HG02610 (cell line): ENCODE data around the gene YLPM1.
"Not testable (repeated sequence)": the region's sequence is repeated elsewhere in the genome, so short reads cannot be mapped to it uniquely, and the experiment has no call there.

Source experiments
- ATAC-seq: cut with Tn5 transposase; IDR thresholded peaks from one replicate; pipeline ENCODE4 v1.9.1; 2021; ENCODE audit warnings: mild to moderate bottlenecking, moderate library complexity; ENCODE audit not compliant: unreplicated experiment

The YLPM1 gene, protein sequence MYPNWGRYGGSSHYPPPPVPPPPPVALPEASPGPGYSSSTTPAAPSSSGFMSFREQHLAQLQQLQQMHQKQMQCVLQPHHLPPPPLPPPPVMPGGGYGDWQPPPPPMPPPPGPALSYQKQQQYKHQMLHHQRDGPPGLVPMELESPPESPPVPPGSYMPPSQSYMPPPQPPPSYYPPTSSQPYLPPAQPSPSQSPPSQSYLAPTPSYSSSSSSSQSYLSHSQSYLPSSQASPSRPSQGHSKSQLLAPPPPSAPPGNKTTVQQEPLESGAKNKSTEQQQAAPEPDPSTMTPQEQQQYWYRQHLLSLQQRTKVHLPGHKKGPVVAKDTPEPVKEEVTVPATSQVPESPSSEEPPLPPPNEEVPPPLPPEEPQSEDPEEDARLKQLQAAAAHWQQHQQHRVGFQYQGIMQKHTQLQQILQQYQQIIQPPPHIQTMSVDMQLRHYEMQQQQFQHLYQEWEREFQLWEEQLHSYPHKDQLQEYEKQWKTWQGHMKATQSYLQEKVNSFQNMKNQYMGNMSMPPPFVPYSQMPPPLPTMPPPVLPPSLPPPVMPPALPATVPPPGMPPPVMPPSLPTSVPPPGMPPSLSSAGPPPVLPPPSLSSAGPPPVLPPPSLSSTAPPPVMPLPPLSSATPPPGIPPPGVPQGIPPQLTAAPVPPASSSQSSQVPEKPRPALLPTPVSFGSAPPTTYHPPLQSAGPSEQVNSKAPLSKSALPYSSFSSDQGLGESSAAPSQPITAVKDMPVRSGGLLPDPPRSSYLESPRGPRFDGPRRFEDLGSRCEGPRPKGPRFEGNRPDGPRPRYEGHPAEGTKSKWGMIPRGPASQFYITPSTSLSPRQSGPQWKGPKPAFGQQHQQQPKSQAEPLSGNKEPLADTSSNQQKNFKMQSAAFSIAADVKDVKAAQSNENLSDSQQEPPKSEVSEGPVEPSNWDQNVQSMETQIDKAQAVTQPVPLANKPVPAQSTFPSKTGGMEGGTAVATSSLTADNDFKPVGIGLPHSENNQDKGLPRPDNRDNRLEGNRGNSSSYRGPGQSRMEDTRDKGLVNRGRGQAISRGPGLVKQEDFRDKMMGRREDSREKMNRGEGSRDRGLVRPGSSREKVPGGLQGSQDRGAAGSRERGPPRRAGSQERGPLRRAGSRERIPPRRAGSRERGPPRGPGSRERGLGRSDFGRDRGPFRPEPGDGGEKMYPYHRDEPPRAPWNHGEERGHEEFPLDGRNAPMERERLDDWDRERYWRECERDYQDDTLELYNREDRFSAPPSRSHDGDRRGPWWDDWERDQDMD (N-terminal part only)

GRCh38 chr14:74762917-74763802 lies at the start of gene YLPM1:
TSS of gene YLPM1 (plus strand) at chr14:74763316. CDS start at chr14:74763490, 174 bp downstream.
- ATAC-seq = peak; percentile 91

DNA sequence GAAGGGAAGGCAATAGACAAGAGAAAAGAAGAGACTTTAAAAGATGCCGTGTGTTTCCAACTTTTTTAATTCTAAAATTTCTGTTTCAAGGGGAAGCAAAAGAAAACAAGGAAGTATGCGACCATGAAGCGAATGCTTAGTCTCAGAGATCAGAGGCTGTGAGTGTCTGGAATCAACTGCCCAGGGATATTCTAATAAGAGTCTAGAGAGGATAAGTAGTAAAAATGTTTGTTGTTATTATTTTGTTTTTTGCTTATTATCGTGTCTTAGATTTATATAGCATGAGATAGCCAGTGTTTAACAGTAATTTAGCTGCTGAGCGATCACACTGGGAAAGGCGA lies 49.8 kb upstream of the YLPM1 start:
- no peak for ATAC-seq

DNA sequence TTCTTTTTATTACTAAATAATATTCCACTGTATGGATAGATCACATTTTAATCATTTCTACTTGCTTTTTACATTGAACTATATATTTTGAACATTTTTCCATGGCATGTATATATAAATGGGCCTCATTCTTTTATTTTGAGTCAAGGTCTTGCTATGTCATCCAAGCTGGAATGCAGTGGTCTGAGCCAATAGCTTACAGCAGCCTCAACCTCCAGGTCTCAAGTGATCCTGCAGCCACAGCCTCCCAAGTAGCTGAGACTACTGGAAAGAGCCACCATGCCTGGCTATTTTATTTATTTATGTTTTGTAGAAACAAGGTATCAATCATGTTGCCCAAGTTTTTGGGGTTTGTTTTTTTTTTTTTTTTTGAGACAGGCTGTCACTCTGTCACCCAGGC lies 42.6 kb upstream of the YLPM1 start:
- ATAC-seq = no peak

DNA sequence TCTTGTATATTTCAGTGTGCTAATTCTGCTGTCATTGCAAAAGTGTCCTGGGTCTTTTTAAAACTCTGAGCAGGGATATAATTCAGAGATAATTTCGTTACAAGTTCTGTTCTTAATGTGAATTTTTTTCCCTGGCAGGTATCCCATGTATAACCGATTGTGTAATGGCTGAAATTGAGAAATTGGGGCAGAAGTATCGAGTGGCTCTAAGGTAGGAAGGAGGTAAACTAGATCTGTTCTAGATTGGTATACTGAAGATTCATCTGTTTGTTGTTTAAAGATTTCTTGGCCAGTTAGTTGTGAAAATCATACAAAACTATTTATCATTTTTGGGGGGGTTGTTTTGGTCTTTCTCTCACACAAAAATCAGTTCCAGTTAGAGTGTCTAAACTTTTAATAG lies 40.0 kb upstream of the YLPM1 start:
- ATAC-seq = no peak

- no peak for ATAC-seq
Observed at GRCh38 chr14:74732387-74732786, 30.7 kb upstream of the YLPM1 start.

DNA sequence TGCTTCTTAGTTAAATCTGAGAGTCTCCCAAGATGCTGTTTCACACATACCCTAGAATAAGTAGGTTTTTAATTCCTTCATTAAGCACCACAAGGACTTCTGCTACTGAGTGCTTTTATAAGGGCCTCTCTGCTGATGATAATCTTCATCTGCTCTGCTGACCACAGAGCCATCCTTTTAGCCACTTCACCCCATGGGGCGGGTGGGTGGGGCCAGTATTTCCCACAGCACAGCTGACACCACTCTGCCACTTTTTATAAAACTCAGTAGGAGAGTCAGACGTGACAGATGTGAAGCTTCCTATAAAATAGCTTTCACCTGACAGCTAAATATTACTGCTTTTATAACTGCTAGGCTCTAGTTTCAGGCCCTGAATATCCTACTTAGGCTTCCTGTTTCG lies 29.9 kb upstream of the YLPM1 start:
- ATAC-seq = no peak

DNA sequence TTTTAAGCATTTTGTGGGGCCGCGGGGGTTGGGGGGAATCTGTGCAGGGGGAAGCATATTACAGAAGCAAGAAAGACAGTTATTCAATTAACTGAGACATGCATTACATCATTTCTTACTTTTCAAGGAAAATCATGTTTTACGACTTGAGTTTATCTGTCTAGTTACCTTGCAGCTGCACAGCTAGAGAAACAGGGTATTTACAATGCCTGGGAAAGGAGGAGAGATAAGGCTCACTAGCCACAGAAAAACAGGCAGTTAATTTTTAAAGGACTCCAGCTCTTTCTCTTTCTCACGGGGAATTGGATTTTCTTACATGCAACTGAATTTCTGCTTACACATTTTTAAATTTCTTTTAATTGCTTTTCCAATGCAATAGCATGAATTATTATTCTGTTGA lies 28.0 kb upstream of the YLPM1 start:
- no peak for ATAC-seq

DNA sequence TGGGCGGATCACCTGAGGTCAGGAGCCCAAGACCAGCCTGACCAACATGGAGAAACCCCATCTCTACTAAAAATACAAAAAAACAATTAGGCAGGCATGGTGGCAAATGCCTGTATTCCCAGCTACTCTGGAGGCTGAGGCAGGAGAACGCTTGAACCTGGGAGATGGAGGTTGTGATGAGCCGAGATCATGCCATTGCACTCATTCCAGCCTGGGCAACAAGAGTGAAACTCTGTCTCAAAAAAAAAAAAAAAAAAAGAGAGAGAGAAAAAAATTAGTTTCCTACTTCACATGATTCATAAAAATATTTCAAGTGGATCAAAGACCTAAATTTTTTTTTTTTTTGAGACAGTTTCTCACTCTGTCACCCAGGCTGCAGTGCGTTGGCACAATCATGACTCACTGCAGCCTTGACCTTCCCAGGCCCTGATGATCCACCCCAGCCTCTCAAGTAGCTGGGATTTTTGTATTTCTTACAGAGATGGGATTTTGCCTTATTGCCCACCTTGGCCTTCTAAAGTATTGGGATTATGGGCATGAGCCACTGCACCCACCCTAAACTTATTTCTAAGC lies 25.3 kb upstream of the YLPM1 start:
- ATAC-seq = no peak

DNA sequence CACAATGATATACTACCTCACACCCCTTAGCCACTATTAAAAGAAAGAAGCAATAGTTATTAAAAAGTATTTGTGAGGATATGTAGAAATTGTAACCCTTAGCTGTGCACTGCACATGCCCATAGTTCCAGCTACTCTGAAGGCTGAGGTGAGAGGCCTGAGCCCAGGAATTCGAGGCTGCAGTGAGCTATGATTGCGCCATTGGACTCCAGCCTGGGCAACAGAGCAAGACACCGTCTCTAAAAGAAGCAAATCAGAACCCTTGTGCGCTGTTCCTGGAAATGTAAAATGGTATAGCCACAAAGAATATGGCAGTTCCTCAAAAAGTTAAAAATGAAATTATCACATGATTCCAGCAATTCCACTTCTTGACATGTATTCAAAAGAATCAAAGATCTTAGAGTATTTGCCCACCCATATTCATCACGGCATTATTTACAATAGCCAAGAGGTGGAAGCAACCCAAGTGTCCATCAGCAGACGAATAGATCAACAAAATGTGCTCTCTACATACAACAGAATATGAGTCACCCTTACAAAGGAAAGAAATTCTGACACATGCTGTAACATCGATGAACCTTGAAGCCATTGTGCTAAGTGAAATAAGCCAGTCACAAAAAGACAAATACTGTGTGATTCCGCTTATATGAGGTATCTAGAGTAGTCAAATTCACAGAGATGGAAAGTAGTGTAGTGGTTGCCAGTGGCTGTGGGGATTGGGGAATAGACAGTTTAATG lies 23.7 kb upstream of the YLPM1 start:
- ATAC-seq = no peak

GRCh38 chr14:74747237-74747636 lies 15.9 kb upstream of the YLPM1 start:
- ATAC-seq = no peak

DNA sequence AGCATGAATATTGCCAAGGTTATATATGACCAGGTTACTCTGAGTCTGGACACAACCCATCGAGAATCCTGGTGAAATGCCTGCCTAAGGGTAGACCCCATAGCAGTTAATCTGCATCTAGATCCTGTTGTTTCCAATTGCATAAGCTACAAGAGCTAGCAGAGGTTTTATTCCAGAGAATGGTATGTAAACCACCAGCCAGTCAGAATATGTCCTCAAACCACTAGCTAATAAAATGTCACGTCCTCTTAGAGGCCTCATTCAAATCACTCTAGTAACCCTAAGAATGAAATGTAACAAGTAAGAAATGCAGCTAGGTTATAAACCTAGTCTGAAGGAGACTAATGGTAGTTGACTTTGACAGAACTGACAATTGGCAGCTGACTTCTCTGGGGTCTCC lies 9.0 kb upstream of the YLPM1 start:
- no peak for ATAC-seq

GRCh38 chr14:74754899-74755298 lies 8.2 kb upstream of the YLPM1 start:
- no peak for ATAC-seq

GRCh38 chr14:74756326-74756725 lies 6.8 kb upstream of the YLPM1 start:
- ATAC-seq = no peak

DNA sequence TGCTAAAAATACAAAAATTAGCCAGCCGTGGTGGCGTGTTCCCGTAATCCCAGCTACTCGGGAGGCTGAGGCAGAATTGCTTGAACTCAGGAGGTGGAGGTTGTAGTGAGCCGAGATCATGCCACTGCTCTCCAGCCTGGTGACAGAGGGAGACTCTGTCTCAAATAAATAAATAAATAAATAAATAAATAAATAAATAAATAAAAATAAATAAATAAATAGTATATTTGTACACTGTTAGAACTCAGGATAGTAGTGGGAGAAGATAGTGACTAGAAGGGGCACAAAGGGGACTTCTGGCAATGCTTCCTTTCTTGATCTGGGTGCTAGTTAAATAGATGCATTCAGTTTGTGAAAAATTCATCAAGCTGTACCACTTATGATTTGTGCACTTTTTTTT lies 4.6 kb upstream of the YLPM1 start:
- not testable (repeated sequence) for ATAC-seq

- ATAC-seq = no peak
Observed at GRCh38 chr14:74763803-74764531, 851 bp downstream of the YLPM1 start.

GRCh38 chr14:74765721-74766120 lies 2.6 kb downstream of the YLPM1 start:
- ATAC-seq = no peak

- no peak for ATAC-seq
Observed at GRCh38 chr14:74771399-74771798, 8.3 kb downstream of the YLPM1 start.

DNA sequence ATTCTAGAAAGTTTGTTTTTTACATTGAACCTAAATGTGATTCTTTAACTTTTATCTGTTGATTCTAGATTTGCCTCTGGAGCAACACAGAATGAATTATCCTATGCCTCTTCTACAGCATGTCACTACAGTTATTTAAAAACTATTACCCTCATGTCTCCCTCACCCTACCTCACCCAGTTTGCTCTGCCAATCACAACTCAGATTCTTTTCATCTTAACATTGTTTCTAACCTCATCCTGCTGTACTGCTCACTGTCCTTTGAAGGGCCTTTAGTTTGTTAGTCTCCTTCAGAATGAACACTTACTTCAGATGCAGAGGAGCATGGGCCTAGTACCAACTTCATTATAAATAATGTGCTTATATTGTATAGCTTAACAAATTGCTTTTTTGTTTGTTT lies 21.5 kb downstream of the YLPM1 start:
- no peak for ATAC-seq
